HepG2 (cell line): ENCODE results near the gene ABCG5.

Experiments used
- KLF9 ChIP-seq: IDR thresholded peaks from 2 replicates; pipeline ENCODE4 v1.6.1; 2016; ENCODE audit warnings: low read depth
- TBX3 ChIP-seq: fragments of 450-650 bp; IDR thresholded peaks from 2 replicates; pipeline ENCODE4 v1.6.1; 2017; ENCODE audit warnings: antibody characterized with exemption, mild to moderate bottlenecking, inconsistent platforms, borderline replicate concordance

DNA sequence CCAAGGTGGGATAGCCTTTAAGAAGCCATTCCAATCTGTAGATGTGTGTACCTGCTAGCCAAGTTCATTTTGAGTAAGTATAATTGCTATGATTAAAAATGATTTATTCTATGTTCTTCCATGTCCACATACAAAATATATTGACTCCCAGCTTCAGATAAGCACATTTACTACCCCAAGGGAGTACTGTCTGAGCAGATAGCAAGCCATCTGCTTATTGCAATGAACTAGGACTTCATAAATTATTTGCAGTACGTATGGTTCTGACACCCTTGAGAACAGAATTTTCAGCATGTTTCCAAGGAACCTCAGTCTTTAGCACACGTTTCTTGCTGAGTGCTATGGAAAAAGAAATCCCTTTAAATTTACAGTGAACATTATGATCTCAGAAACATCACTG lies 28.2 kb downstream of the ABCG5 start:
- no peak for TF ChIP-seq KLF9 (CRISPR knock-in tag)
- TF ChIP-seq TBX3 = no peak
